Peyer's patch (tissue), 4 donors: ENCODE data around the gene TEX264.

Source experiments
- CTCF ChIP-seq, 6 experiments: fragments of 450-650 bp in 4 of 6; fragments of 200-600 bp in 2 of 6; sonication (generic) in 1 of 6; IDR thresholded peaks; one replicate each; pipeline ENCODE4 v1.5.1; 2017 to 2019; ENCODE audit warnings: antibody characterized with exemption in 6 of 6, mild to moderate bottlenecking in 3 of 6, moderate library complexity in 1 of 6
- POLR2A ChIP-seq, 2 donors: fragments of 450-650 bp; IDR thresholded peaks; one replicate each; pipeline ENCODE4 v1.5.1; 2017; ENCODE audit warnings: antibody characterized with exemption in 2 of 2, mild to moderate bottlenecking in 2 of 2, moderate library complexity in 2 of 2

GRCh38 chr3:51720292-51721061, 49.4 kb downstream of the TEX264 start:
- TF ChIP-seq POLR2A (IDR thresholded peaks at IDR 0.05) (no peak), CTCF (IDR thresholded peaks at IDR 0.05) (no peak)
